H1 (cell line): Measurements from ENCODE around the gene MS4A8. TPM values are rescaled to one million over a fixed set of nuclear protein-coding genes. Genes with fewer than 3 reads are reported as not detected.

Source experiments
- CTCF ChIA-PET: fragments of 300-600 bp; sonication (Branson Sonifier 250); formaldehyde crosslinking; loops from one replicate; lab custom pipeline; 2021; ENCODE audit not compliant: partially characterized antibody; lab: Charles Lee
- POLR2A ChIA-PET: fragments of 300-600 bp; sonication (Branson Sonifier 250); formaldehyde crosslinking; loops from one replicate; lab custom pipeline; 2021; ENCODE audit warnings: inconsistent platforms; ENCODE audit not compliant: partially characterized antibody; lab: Charles Lee
- DNase-seq, 2 experiments: peaks; one replicate each; pipeline versions ENCODE4 v3.0.0 to v3.0.0-alpha.2; 2010 to 2022; ENCODE audit warnings: low spot score in 2 of 2, low read depth in 1 of 2, mixed read lengths in 1 of 2
- FAIRE-seq: peaks from 2 replicates; lab custom pipeline; 2011; peaks lifted over from hg19 to GRCh38; lab: Jason Lieb, UNC
- H2AFZ ChIP-seq: 2 replicates; pipeline ENCODE4 v1.8.1; 2012; ENCODE audit warnings: low read length, inconsistent platforms
- H2AK5ac ChIP-seq: 2 replicates; pipeline ENCODE4 v1.6.1; 2013; ENCODE audit warnings: low read depth, low read length
- H2BK120ac ChIP-seq: replicated peaks from 2 replicates; pipeline ENCODE3; 2013; ENCODE audit warnings: low read depth, low read length, inconsistent platforms
- H2BK12ac ChIP-seq: 2 replicates; pipeline ENCODE4 v1.6.1; 2013; ENCODE audit warnings: low read depth, low read length
- H2BK15ac ChIP-seq: 2 replicates; pipeline ENCODE4 v1.6.1; 2013; ENCODE audit warnings: low read length
- H2BK20ac ChIP-seq: 2 replicates; pipeline ENCODE4 v1.6.1; 2013; ENCODE audit warnings: low read length
- H2BK5ac ChIP-seq: 2 replicates; pipeline ENCODE4 v1.6.1; 2013; ENCODE audit warnings: low read depth, low read length
- H3K14ac ChIP-seq: 2 replicates; pipeline ENCODE4 v1.6.1; 2013; ENCODE audit warnings: inconsistent platforms; ENCODE audit not compliant: insufficient read length
- H3K18ac ChIP-seq: 2 replicates; pipeline ENCODE4 v1.6.1; 2013; ENCODE audit warnings: low read length; ENCODE audit errors: extremely low read depth
- H3K23ac ChIP-seq: 2 replicates; pipeline ENCODE4 v1.6.1; 2013; ENCODE audit warnings: inconsistent platforms; ENCODE audit not compliant: insufficient read length
- H3K23me2 ChIP-seq: 2 replicates; pipeline ENCODE4 v1.6.1; 2013; ENCODE audit warnings: low read depth, low read length
- H3K27ac ChIP-seq: 2 replicates; pipeline ENCODE4 v1.6.1; 2011; ENCODE audit warnings: low read depth, low read length, inconsistent platforms
- H3K27me3 ChIP-seq, 4 experiments: replicated peaks in 1 of 4; 1 replicate in 1 of 4; 2 replicates in 3 of 4; pipeline versions ENCODE4 v1.6.1 to v1.8.1; 2011 to 2013; ENCODE audit warnings: low read length in 3 of 4, mild to moderate bottlenecking in 3 of 4, inconsistent platforms in 2 of 4, mixed read lengths in 2 of 4, moderate library complexity in 1 of 4; ENCODE audit not compliant: control insufficient read depth in 3 of 4, insufficient read depth in 3 of 4; ENCODE audit errors: extremely low read depth in 1 of 4
- H3K36me3 ChIP-seq, 4 experiments: 2 replicates each; pipeline versions ENCODE4 v1.6.1 to v1.8.1; 2011 to 2013; ENCODE audit warnings: mild to moderate bottlenecking in 4 of 4, low read length in 3 of 4, moderate library complexity in 2 of 4, control low read depth in 1 of 4, inconsistent platforms in 1 of 4; ENCODE audit not compliant: insufficient read depth in 4 of 4, control insufficient read depth in 2 of 4
- H3K4ac ChIP-seq: replicated peaks from 2 replicates; pipeline ENCODE3; 2013; ENCODE audit warnings: low read length, low read depth, mixed read lengths, inconsistent platforms; ENCODE audit not compliant: insufficient read length
- H3K4me1 ChIP-seq, 4 experiments: replicated peaks in 1 of 4; 1 replicate in 1 of 4; 2 replicates in 3 of 4; pipeline versions ENCODE4 v1.6.1 to v1.8.1; 2011 to 2013; ENCODE audit warnings: low read length in 3 of 4, inconsistent platforms in 2 of 4, mixed read lengths in 1 of 4; ENCODE audit not compliant: insufficient read depth in 4 of 4, control insufficient read depth in 3 of 4
- H3K4me2 ChIP-seq, 2 experiments: 2 replicates each; pipeline versions ENCODE4 v1.6.1 to v1.8.1; 2011 to 2013; ENCODE audit warnings: low read depth in 2 of 2, low read length in 2 of 2, control low read depth in 1 of 2, inconsistent platforms in 1 of 2, mild to moderate bottlenecking in 1 of 2; ENCODE audit not compliant: insufficient read depth in 1 of 2
- H3K4me3 ChIP-seq, 4 experiments: fragments of 200-600, 300-600 bp in 1 of 4; sonication (generic), shearing (Covaris generic), sonication (Bioruptor Twin) in 1 of 4; 2 replicates each; pipeline versions ENCODE4 v1.5.1 to v1.8.1; 2011 to 2016; ENCODE audit warnings: low read length in 4 of 4, low read depth in 3 of 4, control low read depth in 2 of 4, inconsistent platforms in 2 of 4, mild to moderate bottlenecking in 2 of 4, mixed read lengths in 1 of 4, moderate library complexity in 1 of 4; ENCODE audit not compliant: insufficient read depth in 2 of 4; ENCODE audit errors: extremely low read depth in 1 of 4
- H3K56ac ChIP-seq: replicated peaks from 2 replicates; pipeline ENCODE3; 2013; ENCODE audit warnings: low read depth, mild to moderate bottlenecking, mixed read lengths, low read length, inconsistent platforms; ENCODE audit not compliant: insufficient read length
- H3K79me1 ChIP-seq: 2 replicates; pipeline ENCODE4 v1.6.1; 2013; ENCODE audit warnings: low read depth, low read length, control low read depth
- H3K79me2 ChIP-seq, 2 experiments: 2 replicates each; pipeline versions ENCODE4 v1.6.1 to v1.8.1; 2012 to 2013; ENCODE audit warnings: low read length in 2 of 2, mild to moderate bottlenecking in 2 of 2, inconsistent platforms in 1 of 2; ENCODE audit not compliant: insufficient read depth in 2 of 2, control insufficient read depth in 1 of 2
- H3K9ac ChIP-seq, 4 experiments: replicated peaks in 1 of 4; 1 replicate in 1 of 4; 2 replicates in 3 of 4; pipeline versions ENCODE4 v1.6.1 to v1.8.1; 2011 to 2013; ENCODE audit warnings: low read depth in 3 of 4, low read length in 3 of 4, control low read depth in 2 of 4, mild to moderate bottlenecking in 2 of 4, moderate library complexity in 2 of 4, inconsistent platforms in 1 of 4; ENCODE audit errors: extremely low read depth in 1 of 4
- H3K9me3 ChIP-seq, 2 experiments: 2 replicates each; pipeline versions ENCODE4 v1.6.1 to v1.8.1; 2012 to 2013; ENCODE audit warnings: mild to moderate bottlenecking in 2 of 2, moderate library complexity in 2 of 2, control low read depth in 1 of 2, inconsistent platforms in 1 of 2, low read depth in 1 of 2, low read length in 1 of 2, mixed read lengths in 1 of 2; ENCODE audit not compliant: insufficient read depth in 2 of 2
- H4K20me1 ChIP-seq, 2 experiments: replicated peaks in 1 of 2; 2 replicates each; pipeline versions ENCODE3 to v1.8.1; 2011 to 2013; ENCODE audit warnings: inconsistent platforms in 2 of 2, low read length in 2 of 2, mild to moderate bottlenecking in 1 of 2; ENCODE audit not compliant: insufficient read depth in 2 of 2, control insufficient read depth in 1 of 2
- H4K5ac ChIP-seq: 2 replicates; pipeline ENCODE4 v1.6.1; 2013; ENCODE audit warnings: low read length, low read depth, mixed read lengths, inconsistent platforms; ENCODE audit not compliant: insufficient read length
- H4K8ac ChIP-seq: 2 replicates; pipeline ENCODE4 v1.8.0; 2013; ENCODE audit warnings: mild to moderate bottlenecking, moderate library complexity, low read length, inconsistent platforms; ENCODE audit not compliant: insufficient read depth; ENCODE audit errors: extremely low read depth
- H4K91ac ChIP-seq: replicated peaks from 2 replicates; pipeline ENCODE3; 2013; ENCODE audit warnings: low read length, mixed read lengths, inconsistent platforms; ENCODE audit not compliant: insufficient read length
- HDAC6 ChIP-seq: IDR thresholded peaks from one replicate; pipeline ENCODE4 v1.7.1; 2012; ENCODE audit warnings: low read depth, mild to moderate bottlenecking, inconsistent platforms, low read length, moderate library complexity
- KDM5A ChIP-seq: fragments of 200-600 bp; IDR thresholded peaks from 2 replicates; pipeline ENCODE4 v1.7.1; 2012; ENCODE audit warnings: mild to moderate bottlenecking, low read length, inconsistent platforms, mixed read lengths
- TEAD4 ChIP-seq: IDR thresholded peaks from 2 replicates; pipeline ENCODE4 v1.6.1; 2012; ENCODE audit warnings: low read depth, low read length, inconsistent platforms, mixed read lengths
- WGBS, 2 experiments: shearing (Covaris generic) in 1 of 2; methylation state at CpG; one replicate each; pipeline versions ENCODE4 v1.1.6 to v1.1.7; 2013 to 2015; ENCODE audit warnings: low lambda C conversion rate in 2 of 2, mixed read lengths in 2 of 2, inconsistent platforms in 1 of 2, low coverage in 1 of 2, missing lambda C conversion rate in 1 of 2; ENCODE audit not compliant: insufficient replicate concordance in 2 of 2, insufficient coverage in 1 of 2, insufficient read length in 1 of 2; ENCODE audit errors: extremely low coverage in 1 of 2, missing lambda C conversion rate in 1 of 2; 5-methylcytosine and 5-hydroxymethylcytosine counted together
- polyA plus RNA-seq, 7 experiments: library from polyadenylated mRNA; depleted of rRNA in 3 of 7; stranded (reverse) in 5 of 7; unstranded in 2 of 7; fragments of >200 nt in 5 of 7; fragments of 200-250 nt in 2 of 7; gene quantifications; 1 replicate in 5 of 7; 2 replicates in 1 of 7; 4 replicates in 1 of 7; pipeline versions ENCODE4 v1.2.1 to v1.2.3, GENCODE V29; 2011 to 2013; ENCODE audit warnings: missing spikeins in 2 of 7, mixed read lengths in 2 of 7
- total RNA-seq: library from RNA; stranded (reverse); fragmentation: NEBNext Ultra II Directional; extraction: Animal tissue kit (Norgen Biotek cat#: 25700); gene quantifications from 2 replicates; pipeline ENCODE4 v1.2.1, GENCODE V29; 2021

Gene MS4A8
- total and polyA plus RNA-seq, 2 of the 8 experiments (the other 6 are each of a cell fraction or from before 2014, with no cell fraction given) = not detected

GRCh38 chr11:60717956-60718355, 18.5 kb downstream of the MS4A8 start:
- Histone ChIP-seq H3K4me3 (no peak overlapping the region), H4K20me1 (no peaks in the 10 kb centered on the region), H4K5ac (no peak overlapping the region), H2BK12ac (no peak overlapping the region; the same call in 1 of the 2 replicates), H3K4ac (no peak overlapping the region), H3K14ac (no peak overlapping the region), H2BK20ac (no peak overlapping the region), H3K23me2 (no peaks in the 10 kb centered on the region), H3K9ac (no peak overlapping the region), H3K23ac (no peak overlapping the region), H3K27ac (no peak overlapping the region), H2AK5ac (no peak overlapping the region), H2BK5ac (no peak overlapping the region), H3K79me2 (no peaks in the 10 kb centered on the region), H3K9me3 (no peaks in the 10 kb centered on the region; a peak in 2 of 4 replicates), H3K79me1 (no peaks in the 10 kb centered on the region), H3K4me1 (no peaks in the 10 kb centered on the region; a peak in 2 of 7 replicates), H3K18ac (no peak overlapping the region), H3K56ac (no peak overlapping the region), H4K91ac (no peak overlapping the region), H3K36me3 (no peaks in the 10 kb centered on the region), H2BK15ac (no peak overlapping the region), H2BK120ac (no peak overlapping the region), H4K8ac (no peak overlapping the region; the same call in 1 of the 2 replicates), H3K27me3 (no peaks in the 10 kb centered on the region), H2AFZ (no peak overlapping the region), H3K4me2 (no peak overlapping the region)
- FAIRE-seq (no peak), DNase-seq (no peak)
- ChIA-PET CTCF (interaction anchor here (0.6 to 3.0 kb wide), 5 partner anchors 8 to 57 kb away, joined by 3 to 15 read pairs (median 3); no protein-coding TSS in a partner anchor), POLR2A (interaction anchor here (1.0 kb wide), 1 partner anchor 9 kb away, joined by 3 read pairs; no protein-coding TSS in a partner anchor)
- WGBS, 2 experiments = 94% methylated on average over 5 of the region's 5 CpGs; no CpG with 5 or more reads in 1 of the 2 experiments
- TF ChIP-seq KDM5A (no peak), TEAD4 (no peak), HDAC6 (no peak)
